BE2C (cell line): Measurements from ENCODE around the gene RPS6KB2.

Experiments used
- DNase-seq: peaks from one replicate; pipeline ENCODE4 v3.0.0-alpha.2; 2020
- H3K27me3 ChIP-seq: fragments of 250-450 bp; sonication (Bioruptor Pico); 2 replicates; pipeline ENCODE4 v1.5.1; 2020; ENCODE audit warnings: mild to moderate bottlenecking
- H3K36me3 ChIP-seq: fragments of 250-450 bp; sonication (Bioruptor Pico); 2 replicates; pipeline ENCODE4 v1.5.1; 2020; ENCODE audit warnings: mild to moderate bottlenecking
- H3K4me1 ChIP-seq: fragments of 250-450 bp; sonication (Bioruptor Pico); 2 replicates; pipeline ENCODE4 v1.5.1; 2020
- H3K4me3 ChIP-seq: 2 replicates; pipeline ENCODE4 v1.5.1; 2011; ENCODE audit warnings: low read depth, low read length
- H3K9me3 ChIP-seq: fragments of 250-450 bp; sonication (Bioruptor Pico); 2 replicates; pipeline ENCODE4 v1.5.1; 2020
- TF ChIP-seq, protein P1 (sequence below): IDR thresholded peaks from 2 replicates; pipeline ENCODE4 v1.5.1; 2012; ENCODE audit warnings: mild to moderate bottlenecking, low read depth, low read length

The RPS6KB2 gene

DNA sequence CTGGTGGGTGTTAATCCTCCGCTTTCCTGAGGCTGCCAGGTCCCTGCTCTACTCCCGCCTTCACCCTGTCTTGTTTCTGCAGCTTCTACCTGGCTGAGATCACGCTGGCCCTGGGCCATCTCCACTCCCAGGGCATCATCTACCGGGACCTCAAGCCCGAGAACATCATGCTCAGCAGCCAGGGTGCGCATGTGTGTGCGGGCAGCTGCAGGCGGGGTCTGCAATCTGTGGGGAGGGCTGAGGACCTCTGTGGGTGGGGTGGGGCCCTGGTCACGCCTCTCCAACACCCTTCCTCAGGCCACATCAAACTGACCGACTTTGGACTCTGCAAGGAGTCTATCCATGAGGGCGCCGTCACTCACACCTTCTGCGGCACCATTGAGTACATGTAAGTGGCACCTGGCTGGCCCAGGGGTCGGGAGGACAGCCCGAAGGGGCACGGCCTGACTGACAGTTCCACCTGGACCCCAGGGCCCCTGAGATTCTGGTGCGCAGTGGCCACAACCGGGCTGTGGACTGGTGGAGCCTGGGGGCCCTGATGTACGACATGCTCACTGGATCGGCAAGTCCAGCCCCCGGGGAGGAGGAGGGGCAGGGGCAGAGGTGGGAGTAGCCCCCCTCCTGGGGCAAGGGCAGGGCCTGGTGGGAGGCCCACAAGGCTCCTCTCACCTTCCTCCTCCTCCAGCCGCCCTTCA lies 4.5 kb downstream of the RPS6KB2 start:
- DNase-seq = no peak
- H3K4me1 ChIP-seq = peaks cover 12% of the 10 kb centered on the region
- no peak overlapping the region for H3K4me3 ChIP-seq
- peaks cover 56% of the 10 kb centered on the region for H3K36me3 ChIP-seq
- no peaks in the 10 kb centered on the region for H3K27me3 ChIP-seq
- no peaks in the 10 kb centered on the region for H3K9me3 ChIP-seq
- TF ChIP-seq, protein P1, sequence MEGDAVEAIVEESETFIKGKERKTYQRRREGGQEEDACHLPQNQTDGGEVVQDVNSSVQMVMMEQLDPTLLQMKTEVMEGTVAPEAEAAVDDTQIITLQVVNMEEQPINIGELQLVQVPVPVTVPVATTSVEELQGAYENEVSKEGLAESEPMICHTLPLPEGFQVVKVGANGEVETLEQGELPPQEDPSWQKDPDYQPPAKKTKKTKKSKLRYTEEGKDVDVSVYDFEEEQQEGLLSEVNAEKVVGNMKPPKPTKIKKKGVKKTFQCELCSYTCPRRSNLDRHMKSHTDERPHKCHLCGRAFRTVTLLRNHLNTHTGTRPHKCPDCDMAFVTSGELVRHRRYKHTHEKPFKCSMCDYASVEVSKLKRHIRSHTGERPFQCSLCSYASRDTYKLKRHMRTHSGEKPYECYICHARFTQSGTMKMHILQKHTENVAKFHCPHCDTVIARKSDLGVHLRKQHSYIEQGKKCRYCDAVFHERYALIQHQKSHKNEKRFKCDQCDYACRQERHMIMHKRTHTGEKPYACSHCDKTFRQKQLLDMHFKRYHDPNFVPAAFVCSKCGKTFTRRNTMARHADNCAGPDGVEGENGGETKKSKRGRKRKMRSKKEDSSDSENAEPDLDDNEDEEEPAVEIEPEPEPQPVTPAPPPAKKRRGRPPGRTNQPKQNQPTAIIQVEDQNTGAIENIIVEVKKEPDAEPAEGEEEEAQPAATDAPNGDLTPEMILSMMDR = no peak

DNA sequence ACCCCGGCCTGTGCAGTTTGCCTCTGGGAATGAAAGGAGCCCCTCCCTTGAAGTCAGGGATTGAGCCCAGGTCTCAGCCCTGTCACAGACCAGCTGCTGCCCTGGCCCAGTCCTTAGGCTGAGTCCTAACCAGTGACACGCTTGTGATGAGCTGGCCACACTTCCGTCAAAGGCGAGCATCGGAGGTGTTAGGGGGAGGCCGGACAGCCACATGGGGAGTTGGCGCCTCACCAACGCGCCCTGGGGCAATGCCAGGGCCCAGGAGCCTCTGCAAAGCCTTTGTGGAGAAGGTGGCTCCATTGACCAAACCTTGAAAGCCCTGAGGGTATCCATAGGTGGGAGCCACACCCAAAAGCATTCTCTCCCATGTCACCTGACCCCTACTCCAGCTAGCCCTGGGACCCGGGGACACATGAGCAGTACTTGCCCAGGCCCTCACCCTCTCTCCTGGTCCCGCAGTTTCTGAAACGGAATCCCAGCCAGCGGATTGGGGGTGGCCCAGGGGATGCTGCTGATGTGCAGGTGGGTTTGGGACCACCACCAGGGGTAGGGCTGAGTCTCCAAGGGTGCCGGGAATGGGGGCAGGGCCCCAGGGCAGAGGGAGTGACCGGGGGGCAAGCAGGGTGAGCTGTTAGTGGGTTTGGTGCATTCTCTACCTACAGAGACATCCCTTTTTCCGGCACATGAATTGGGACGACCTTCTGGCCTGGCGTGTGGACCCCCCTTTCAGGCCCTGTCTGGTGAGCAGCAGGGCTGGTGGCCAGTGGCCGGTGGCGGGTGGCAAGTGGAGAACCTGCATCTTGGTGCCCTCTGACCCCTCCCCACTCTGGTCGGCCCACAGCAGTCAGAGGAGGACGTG lies 5.5 kb downstream of the RPS6KB2 start:
- H3K27me3 ChIP-seq = no peaks in the 10 kb centered on the region
- no peak overlapping the region for H3K4me3 ChIP-seq
- no peak for DNase-seq
- H3K4me1 ChIP-seq = peaks cover 12% of the 10 kb centered on the region
- peaks cover 56% of the 10 kb centered on the region for H3K36me3 ChIP-seq
- TF ChIP-seq, protein P1 = no peak
- H3K9me3 ChIP-seq = no peaks in the 10 kb centered on the region

DNA sequence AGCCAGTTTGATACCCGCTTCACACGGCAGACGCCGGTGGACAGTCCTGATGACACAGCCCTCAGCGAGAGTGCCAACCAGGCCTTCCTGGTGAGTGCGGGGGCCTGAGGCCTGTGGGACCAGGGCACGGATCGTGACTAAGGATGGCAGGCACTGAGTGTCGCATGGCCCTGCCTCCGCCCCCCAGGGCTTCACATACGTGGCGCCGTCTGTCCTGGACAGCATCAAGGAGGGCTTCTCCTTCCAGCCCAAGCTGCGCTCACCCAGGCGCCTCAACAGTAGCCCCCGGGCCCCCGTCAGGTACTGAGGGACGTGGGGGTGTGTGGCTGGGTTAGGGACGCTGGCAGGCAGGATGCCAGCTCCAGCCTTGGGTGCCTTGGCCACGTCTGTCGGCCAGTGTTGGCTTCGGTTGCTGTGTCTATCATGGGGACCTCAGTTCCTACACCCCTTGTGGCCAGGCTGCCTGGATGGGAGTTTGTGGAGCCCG lies 6.1 kb downstream of the RPS6KB2 start:
- no peak overlapping the region for H3K4me3 ChIP-seq
- DNase-seq = no peak
- H3K27me3 ChIP-seq = no peaks in the 10 kb centered on the region
- TF ChIP-seq, protein P1 = no peak
- H3K4me1 ChIP-seq = peaks cover 9% of the 10 kb centered on the region
- H3K9me3 ChIP-seq = no peaks in the 10 kb centered on the region
- H3K36me3 ChIP-seq = peaks cover 53% of the 10 kb centered on the region

DNA sequence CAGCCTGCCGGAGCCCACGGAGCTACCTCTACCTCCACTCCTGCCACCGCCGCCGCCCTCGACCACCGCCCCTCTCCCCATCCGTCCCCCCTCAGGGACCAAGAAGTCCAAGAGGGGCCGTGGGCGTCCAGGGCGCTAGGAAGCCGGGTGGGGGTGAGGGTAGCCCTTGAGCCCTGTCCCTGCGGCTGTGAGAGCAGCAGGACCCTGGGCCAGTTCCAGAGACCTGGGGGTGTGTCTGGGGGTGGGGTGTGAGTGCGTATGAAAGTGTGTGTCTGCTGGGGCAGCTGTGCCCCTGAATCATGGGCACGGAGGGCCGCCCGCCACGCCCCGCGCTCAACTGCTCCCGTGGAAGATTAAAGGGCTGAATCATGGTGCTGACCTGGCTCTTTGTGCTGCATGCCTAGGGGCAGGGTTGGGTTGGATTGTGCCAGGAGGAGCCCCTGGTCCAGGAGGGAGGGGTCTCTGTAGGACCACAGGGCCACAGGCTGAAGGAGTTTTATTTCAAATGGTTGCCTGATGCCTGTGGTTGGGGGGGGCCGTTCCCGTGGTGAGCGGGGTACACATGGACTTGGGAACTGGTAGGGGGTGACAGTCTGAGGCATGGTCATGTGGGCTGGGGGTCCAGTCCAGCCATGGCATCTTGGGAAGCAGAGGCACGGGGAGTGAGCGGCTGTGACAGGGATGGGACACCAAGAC lies 6.9 kb downstream of the RPS6KB2 start:
- Histone ChIP-seq H3K4me1 (peaks cover 9% of the 10 kb centered on the region), H3K27me3 (no peaks in the 10 kb centered on the region), H3K36me3 (peaks cover 51% of the 10 kb centered on the region), H3K4me3 (no peak overlapping the region), H3K9me3 (no peaks in the 10 kb centered on the region)
- no peak for DNase-seq
- TF ChIP-seq, protein P1 = no peak

DNA sequence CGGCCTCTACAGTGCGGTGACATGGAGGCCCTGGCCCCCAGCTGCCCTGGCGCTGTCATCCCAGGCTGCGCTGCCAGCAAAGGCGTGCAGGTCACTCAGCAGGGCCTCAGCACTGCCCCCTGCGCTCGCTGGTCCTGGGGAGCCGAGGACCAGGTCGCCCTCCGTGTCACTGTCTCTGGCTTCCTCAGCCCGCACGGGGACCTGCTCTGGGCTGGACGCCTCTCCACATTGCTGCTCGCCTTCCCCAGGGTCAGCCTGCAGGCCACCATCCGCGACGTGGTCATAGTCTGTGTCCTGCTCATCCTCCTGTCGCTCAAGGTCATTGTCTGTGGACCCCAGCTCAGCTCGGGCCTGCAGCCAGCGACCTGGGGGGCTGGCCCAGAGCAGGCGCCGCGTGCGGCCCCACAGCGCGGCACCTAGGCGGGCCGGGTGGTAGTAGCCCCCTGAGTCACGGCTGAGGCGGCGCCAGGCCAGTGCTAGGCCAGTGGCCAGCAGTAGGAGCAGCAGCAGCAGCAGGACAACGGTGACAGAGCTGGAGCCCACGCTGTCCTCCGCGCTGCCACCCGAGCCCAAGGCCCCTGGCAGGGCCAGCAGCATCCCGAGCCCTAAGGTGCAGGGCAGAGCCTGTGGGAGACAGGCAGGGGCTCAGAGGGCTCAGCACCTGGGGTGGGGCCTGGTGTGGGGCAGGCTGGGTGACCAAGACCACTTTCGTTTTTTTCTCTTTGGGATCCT lies 7.6 kb downstream of the RPS6KB2 start:
- TF ChIP-seq, protein P1 = no peak
- Histone ChIP-seq H3K36me3 (peaks cover 45% of the 10 kb centered on the region), H3K4me3 (no peak overlapping the region), H3K9me3 (no peaks in the 10 kb centered on the region), H3K27me3 (no peaks in the 10 kb centered on the region), H3K4me1 (peaks cover 9% of the 10 kb centered on the region)
- no peak for DNase-seq
